ENCODE results near the gene PAX4.

PAX4 gene

GRCh38 chr7:127612263-127612662, 5.7 kb downstream of the PAX4 start:
- Histone ChIP-seq H3K27me3 (replicated peaks; ENCODE audit: control insufficient read depth, insufficient read depth, low read length) (peaks cover 4% of the 10 kb centered on the region; the same call in 1 of the 2 replicates), H3K4me3 (replicated peaks; ENCODE audit: low read depth, low read length) (no peak overlapping the region), H3K36me3 (ENCODE audit: control insufficient read depth, insufficient read depth, low read length) (no peaks in the 10 kb centered on the region)
- TF ChIP-seq CTCF (IDR thresholded peaks at IDR 0.05; ENCODE audit: insufficient read depth, low read length, poor library complexity, severe bottlenecking) = no peak
- no peak for DNase-seq (ENCODE audit: extremely low read depth, insufficient read length)

- Histone ChIP-seq H3K27me3 (replicated peaks; ENCODE audit: control insufficient read depth, insufficient read depth, low read length) (0 out of 2 replicates have a peak, but pooled peaks cover 1% of the 10 kb centered on the region), H3K4me3 (replicated peaks; ENCODE audit: low read depth, low read length) (no peak overlapping the region), H3K36me3 (ENCODE audit: control insufficient read depth, insufficient read depth, low read length) (no peaks in the 10 kb centered on the region)
- DNase-seq (ENCODE audit: extremely low read depth, insufficient read length) = no peak
- no peak for TF ChIP-seq CTCF (IDR thresholded peaks at IDR 0.05; ENCODE audit: insufficient read depth, low read length, poor library complexity, severe bottlenecking)
Observed at GRCh38 chr7:127609297-127609696, 8.6 kb downstream of the PAX4 start.

GRCh38 chr7:127608446-127608845, 9.5 kb downstream of the PAX4 start:
- no peak for TF ChIP-seq CTCF (IDR thresholded peaks at IDR 0.05; ENCODE audit: insufficient read depth, low read length, poor library complexity, severe bottlenecking)
- Histone ChIP-seq H3K36me3 (ENCODE audit: control insufficient read depth, insufficient read depth, low read length) (no peaks in the 10 kb centered on the region), H3K27me3 (replicated peaks; ENCODE audit: control insufficient read depth, insufficient read depth, low read length) (0 out of 2 replicates have a peak, but pooled peaks cover 1% of the 10 kb centered on the region), H3K4me3 (replicated peaks; ENCODE audit: low read depth, low read length) (no peak overlapping the region)
- DNase-seq (ENCODE audit: extremely low read depth, insufficient read length) = no peak

- Histone ChIP-seq H3K27me3 (replicated peaks; ENCODE audit: control insufficient read depth, insufficient read depth, low read length) (no peaks in the 10 kb centered on the region), H3K4me3 (replicated peaks; ENCODE audit: low read depth, low read length) (no peak overlapping the region), H3K36me3 (ENCODE audit: control insufficient read depth, insufficient read depth, low read length) (no peaks in the 10 kb centered on the region)
- TF ChIP-seq CTCF (IDR thresholded peaks at IDR 0.05; ENCODE audit: insufficient read depth, low read length, poor library complexity, severe bottlenecking) = no peak
- no peak for DNase-seq (ENCODE audit: extremely low read depth, insufficient read length)
Observed at GRCh38 chr7:127600885-127601284, 17.1 kb downstream of the PAX4 start.

GRCh38 chr7:127598318-127598717, 19.6 kb downstream of the PAX4 start:
- Histone ChIP-seq H3K27me3 (replicated peaks; ENCODE audit: control insufficient read depth, insufficient read depth, low read length) (no peaks in the 10 kb centered on the region), H3K4me3 (replicated peaks; ENCODE audit: low read depth, low read length) (no peak overlapping the region), H3K36me3 (ENCODE audit: control insufficient read depth, insufficient read depth, low read length) (no peaks in the 10 kb centered on the region)
- peak; percentile 42 for TF ChIP-seq CTCF (IDR thresholded peaks at IDR 0.05; ENCODE audit: insufficient read depth, low read length, poor library complexity, severe bottlenecking)
- DNase-seq (ENCODE audit: extremely low read depth, insufficient read length) = no peak

GRCh38 chr7:127595737-127596136, 22.2 kb downstream of the PAX4 start:
- Histone ChIP-seq H3K4me3 (replicated peaks; ENCODE audit: low read depth, low read length) (no peak overlapping the region), H3K36me3 (ENCODE audit: control insufficient read depth, insufficient read depth, low read length) (peaks cover 6% of the 10 kb centered on the region), H3K27me3 (replicated peaks; ENCODE audit: control insufficient read depth, insufficient read depth, low read length) (no peaks in the 10 kb centered on the region)
- DNase-seq (ENCODE audit: extremely low read depth, insufficient read length) = no peak
- no peak for TF ChIP-seq CTCF (IDR thresholded peaks at IDR 0.05; ENCODE audit: insufficient read depth, low read length, poor library complexity, severe bottlenecking)

All from GM06990 (cell line).